GM19455 (cell line): ENCODE results near the gene SIRPD.
"Not testable (repeated sequence)": the region's sequence is repeated elsewhere in the genome, so short reads cannot be mapped to it uniquely, and the experiment has no call there.

ENCODE experiments used
- ATAC-seq: cut with Tn5 transposase; IDR thresholded peaks from one replicate; pipeline ENCODE4 v1.9.1; 2021; ENCODE audit not compliant: unreplicated experiment

Gene SIRPD

DNA sequence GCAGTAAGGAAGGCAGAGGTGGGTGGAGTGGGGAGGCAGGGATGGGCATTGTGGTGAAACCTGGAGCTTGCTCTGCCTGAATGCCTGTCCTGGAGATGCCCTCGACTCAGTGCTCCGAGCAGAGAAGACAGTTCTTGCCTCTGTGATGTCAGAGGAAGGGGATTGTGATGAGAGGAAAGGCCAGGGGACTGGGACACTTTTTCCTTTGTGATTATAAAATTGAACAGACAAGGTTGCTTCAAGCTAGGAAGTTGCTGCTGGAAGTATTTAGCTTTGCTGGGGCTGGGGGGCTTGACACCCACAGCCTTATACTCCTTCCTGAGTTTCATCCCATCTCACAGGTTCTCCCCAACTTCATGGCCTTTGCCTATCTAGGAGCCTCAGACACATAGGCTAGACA lies at the start of gene SIRPD:
Gene SIRPD, minus strand, starts transcription at position 101 of the 400 bp plus-strand sequence. Its CDS starts 52 bp downstream, at position 49.
- no peak for ATAC-seq

DNA sequence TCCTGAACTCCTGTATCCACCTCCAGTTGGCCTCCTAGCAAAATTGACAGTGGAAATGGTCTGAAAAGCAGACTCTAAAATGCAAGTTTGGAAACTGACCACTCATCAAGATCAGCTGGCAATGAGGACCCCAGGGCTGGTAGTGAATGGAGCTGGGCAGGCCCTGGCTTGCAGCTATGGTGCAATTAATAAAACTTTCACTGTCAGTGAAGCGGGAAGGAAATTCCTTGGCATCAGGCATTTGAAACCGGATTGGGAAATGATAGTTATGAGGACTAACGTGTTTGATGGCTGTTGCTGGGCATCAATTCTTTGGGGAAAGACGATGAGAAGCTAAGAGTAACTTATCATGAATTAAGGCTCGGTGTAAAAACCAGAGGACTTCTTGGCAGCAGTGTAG lies 43.2 kb upstream of the SIRPD start:
- no peak for ATAC-seq

DNA sequence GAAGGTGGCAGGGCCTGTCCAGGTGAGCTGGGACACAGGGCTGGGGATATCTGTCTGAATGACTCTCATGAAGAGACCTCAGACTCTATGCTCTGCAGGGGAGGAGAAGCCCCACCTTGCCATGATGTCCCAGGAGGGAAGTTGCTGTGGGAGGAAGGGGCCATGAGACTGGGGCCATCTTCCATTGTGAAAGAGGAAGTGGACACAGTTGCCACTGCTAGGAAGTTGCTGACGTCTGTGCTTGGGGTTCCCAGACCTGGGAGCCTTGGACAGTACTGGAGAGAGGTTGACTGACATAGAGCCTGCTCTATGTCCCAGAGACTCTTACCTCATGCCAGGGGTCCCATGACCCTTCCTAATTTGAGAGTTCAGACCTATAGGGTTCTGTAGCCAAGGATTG lies 37.8 kb upstream of the SIRPD start:
- ATAC-seq = no peak

DNA sequence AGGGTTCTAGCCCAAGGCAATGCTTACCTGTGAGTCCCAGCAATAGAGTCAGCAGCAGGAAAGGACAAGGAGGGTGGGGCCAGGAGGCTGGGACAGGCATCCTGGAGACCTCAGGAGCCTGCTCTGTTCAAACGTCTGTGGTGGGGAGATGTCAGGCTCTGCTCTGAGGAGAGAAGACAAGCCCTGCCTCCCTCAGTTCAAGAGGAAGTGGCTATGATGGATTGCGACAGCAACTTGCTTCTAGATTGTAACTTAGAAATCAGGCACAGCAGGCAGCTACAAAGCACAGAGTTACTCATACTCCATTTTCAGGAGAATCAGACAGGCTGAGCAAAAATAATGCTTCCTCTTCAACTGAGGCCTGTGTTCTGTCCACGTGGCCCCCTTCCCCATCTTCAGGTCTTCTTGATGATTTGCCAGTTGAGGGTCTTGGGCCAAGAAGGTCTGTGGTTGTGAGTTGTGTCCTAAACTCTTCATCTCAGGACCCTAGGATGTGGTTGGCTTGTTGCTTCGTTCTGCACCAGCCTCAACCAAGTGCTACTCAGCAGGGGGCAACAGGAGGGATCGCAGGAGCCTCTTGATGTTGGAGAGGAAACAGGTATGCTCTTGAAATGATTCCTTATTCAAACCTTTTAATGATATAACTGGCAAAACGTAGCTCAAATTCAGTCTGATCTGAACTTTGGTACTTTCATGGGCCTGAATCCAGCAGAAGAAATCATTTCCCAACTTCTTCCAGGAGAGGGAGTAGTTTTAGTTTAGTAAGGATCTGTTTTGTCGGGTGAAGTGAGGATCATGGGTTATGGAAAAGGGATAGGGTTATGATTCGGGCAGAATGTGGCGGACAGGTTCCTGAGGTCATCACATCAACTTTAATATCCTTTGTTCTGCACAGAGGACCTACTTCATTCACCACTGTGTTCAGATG lies 31.3 kb upstream of the SIRPD start:
- ATAC-seq = no peak

DNA sequence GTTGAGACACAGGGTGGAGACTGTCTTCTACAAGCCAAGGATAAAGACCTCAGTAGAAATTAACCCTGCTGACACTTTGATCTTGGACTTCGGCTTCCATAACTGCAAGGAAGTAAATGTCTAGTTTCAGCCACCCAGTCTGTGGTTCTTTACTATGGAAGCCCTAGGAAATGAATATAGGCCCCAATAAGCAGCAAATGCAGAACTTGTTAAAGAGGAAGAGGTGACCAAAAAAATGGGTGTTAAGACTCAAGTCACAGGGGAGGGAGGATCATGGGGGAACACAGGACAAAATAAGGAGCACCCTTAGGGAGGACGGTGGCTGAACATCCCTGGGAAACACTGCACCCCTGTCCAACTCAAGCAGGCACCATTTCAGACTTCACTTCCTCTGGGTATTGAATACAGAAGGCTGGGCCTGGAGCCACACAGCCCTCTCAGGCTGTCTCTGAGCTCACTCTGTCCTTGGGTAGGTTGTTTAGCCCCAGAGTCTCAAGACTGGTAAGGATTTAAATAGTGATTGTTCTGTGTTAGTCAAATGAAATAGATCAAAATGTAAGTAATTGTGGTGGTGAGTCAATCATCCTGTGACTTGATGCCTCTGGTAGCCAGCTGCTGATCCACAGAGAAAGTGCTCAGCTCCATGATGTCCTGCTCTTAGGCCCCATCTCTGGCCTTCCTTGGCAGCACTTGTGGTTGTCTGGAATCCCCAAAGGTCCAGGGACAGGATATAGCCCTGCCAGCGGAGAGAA lies 30.5 kb upstream of the SIRPD start:
- ATAC-seq = no peak

DNA sequence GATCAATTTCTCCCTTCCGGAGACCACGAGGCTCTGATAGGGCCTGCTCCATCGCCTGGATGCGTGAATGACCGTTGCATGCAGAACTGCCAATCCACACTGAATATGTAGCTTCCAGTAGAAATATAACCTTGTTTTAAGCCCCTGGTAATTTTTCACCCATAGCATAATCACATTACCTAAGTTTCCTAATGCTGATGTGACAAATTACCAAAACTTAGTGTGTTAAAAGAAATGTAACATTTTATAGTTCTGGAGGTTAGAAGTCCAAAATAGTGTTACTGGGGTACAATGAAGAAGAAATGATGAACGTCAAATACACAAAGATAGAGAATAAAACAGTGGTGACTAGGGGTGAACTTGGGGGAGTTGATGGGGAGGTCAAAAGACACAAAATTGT lies 22.0 kb upstream of the SIRPD start:
- ATAC-seq = no peak

DNA sequence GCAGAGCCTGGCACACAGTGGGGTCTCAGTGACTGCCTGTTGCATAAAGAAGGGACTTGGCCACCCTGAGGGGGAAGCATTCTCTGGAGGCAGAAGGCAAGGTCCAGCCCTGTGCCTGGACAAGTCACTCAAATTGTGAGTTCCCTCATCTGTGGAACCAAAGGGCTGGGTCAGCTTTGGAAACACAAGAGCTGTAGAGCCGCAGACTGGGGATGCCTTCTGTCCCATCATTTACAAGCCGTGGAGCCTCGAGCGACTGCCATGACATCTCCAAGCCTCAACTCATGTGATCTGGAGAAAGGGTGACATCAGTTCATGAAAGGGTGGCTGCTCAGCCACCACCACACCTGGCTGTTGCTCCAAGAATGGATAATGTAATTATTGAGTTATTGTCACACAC lies 20.4 kb upstream of the SIRPD start:
- no peak for ATAC-seq

DNA sequence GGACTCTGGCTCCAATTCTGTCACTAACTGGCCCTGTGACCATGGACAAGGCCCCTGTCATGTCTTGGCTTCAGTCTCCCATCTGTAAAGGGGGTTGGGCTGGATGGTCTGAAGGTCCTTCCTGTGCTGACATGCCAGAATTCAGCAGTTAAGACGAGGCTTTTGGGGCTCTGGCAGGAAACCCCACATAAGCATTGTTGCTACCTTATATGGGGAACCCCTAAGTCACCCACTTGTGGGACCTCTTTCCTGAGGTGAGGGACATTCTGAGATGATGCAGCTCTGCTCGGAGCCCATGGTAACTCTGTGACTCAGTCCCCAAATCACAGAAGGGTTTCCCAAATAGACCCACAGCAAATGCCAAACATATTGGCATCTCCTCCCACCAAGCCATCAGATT lies 19.8 kb upstream of the SIRPD start:
- ATAC-seq = not testable (repeated sequence)

DNA sequence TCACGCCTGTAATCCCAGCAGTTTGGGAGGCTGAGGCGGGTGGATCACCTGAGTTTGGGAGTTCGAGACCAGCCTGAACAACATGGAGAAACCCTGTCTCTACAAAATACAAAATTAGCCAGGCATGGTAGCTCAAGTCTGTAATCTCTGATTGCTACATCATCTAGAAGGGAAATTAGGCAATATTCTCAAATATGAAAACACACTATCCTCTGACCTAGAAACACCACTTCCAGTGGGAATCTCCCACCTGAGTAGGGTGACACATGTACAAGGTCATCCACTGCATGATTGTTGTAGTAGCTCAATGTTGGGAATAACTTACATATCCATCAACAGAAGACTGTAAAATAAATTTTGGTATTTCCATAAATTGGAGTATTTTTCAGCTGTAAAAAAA lies 19.1 kb upstream of the SIRPD start:
- ATAC-seq = no peak

DNA sequence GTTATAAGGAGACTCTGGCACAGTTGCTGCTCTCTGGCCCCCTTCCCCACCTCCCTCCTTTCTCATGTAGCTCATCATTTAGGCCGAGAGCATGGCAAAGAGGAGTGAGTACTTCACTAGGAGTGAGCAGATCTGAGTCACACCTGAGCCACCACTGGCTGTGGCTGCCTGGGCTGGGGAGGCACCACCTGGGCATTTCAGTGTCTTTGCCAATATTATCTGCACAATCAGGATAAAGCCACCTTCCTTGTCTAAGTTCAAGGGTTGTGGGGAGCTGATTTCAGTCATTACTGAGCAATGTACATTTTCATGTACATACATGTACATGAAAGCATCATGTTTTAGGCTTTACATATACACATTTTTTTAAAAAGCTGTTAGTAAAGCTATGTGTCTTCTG lies 18.5 kb upstream of the SIRPD start:
- not testable (repeated sequence) for ATAC-seq

DNA sequence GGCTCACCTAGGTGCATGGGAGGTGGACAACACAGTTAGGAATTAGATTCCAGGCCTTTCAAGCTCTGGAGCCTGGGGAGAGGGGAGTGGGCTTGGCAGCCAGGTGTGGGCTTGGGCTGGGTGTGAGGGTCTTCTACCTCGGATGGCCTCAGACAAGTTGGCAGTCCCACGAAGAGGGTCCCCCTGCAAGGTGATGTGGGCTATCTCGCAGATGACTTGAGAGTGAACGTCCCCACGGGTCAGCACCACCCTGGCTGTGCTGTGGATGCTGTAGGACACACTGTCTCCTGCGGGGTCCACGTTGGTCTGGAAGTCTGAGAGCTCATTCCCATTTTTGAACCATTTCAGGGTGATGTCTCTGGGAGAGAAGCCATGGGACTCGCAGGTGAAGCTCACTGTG lies 14.1 kb upstream of the SIRPD start:
- ATAC-seq = not testable (repeated sequence)

DNA sequence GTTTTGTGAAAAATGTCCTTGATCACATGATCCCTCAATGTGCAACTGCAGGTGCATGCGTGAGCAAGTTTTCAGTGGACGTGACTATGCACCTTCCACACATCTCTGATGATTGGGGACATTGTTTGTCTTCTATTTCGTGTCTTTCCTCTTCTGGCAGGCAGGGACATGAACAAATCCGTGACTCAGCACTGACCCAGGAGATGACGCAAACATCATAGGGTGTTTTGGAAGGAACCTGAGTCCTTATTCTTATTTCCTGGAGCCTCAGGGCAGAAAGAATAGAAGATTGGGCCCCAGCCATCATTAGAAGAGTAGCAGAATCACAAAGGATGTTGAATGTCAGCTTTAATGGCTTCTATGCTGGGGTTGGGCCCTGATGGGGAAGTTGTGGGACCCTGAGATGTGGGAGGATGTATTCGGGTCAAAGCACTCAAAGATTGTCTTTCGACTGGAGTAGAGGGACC lies 11.9 kb upstream of the SIRPD start:
- ATAC-seq = no peak

DNA sequence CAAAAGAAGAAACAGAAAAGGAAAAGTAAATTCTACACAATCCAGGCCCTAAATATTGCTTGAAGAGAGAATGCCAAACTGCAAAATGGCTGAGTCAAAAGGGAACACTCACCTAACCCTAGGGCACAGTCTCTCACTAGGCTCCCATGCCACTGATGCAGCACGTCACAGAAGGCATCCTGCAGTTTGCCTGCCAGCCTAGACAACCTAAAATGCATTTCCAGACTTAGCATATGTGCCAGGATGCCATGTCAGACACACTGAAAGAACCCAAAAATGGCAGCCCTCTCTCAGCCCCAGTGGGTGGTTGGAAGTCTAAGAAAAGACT lies 10.6 kb upstream of the SIRPD start:
- ATAC-seq = no peak

DNA sequence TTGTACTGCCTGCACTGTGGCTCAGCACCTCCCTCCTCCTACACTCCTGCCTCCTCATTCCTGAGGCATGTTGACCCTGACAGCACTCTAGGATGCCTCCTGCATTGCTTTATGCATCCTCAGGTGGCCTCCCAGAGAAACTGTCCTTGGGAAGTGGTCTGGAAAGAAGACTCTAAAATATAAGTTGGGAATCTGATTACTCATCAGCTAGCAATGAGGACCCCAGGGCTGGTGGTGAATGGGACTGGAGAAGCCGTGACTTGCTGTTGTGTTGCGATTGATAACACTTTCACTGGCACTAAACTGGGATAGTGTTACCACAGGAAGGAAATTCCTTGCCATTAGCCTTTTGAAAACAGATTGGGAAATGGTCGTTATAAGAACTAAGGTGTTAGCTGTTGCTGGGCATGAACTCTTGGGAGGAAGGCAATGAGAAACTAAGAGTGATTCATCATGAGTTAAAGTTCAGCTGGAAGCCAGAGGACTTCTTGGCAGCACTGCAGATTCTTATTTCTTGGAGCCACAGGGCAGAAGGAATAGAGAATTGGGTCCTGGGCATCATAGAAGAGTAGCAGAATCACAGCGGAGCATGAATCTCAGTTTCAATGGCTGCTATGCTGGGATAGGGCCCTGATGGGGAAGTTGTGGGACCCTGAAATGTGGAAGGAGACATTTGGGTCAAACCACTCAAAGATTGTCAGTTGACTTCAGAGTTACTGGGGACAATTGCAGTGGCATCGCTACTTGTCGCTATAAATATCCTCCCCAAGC lies 10.1 kb upstream of the SIRPD start:
- no peak for ATAC-seq

DNA sequence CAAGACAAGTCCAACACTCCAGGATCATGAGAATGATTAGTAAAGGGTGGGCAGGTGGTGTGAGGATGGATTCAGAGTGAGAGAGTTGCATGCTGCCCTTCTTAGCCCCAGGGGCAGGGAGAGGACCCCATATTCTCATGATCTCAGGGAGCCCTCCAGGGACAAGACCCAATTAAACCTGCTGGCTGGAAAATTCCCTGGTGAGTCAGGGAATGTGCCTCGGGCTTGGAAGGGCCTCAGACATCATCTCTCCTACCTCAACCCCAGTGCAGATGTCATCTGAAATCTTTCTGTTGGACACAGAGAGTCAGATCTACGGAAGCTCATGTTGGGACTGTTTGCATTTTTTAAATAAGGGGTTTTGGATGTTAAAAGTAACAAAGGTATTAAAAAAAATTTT lies 9.2 kb upstream of the SIRPD start:
- ATAC-seq = no peak

DNA sequence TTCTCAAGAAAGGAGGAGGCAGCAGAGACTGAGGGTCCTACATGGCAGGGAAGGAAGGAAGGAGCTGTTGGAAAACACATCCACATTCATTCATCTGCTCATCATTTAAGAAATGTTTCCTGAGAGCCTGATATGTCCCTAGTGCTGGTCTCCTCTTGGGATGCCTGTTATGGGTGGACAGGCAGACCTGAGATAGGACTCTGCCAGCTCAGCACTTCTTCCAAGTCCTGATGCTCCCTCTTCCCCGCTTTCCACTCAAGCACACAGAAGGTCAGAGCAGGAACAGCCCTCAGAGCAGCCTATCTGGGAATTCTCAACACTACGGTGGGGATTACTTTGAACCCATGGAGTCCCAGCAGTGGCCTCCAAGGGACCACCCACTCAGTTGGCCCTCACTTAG lies 8.0 kb upstream of the SIRPD start:
- no peak for ATAC-seq

DNA sequence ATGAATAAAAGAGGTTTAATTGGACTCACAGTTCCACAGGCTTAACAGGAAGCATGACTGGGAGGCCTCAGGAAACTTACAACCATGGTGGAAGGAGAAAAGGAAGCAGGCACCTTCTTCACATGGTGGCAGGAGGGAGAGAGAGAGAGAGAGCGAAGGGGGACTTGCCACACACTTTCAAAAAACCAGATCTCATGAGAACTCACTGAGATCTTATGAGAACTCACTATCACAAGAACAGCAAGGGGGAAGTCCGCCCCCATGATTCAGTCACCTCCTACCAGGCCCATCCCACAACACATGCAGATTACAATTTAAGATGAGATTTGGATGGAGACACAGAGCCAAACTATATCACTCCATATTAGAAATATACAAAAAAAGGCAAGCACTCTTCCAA lies 6.1 kb upstream of the SIRPD start:
- ATAC-seq = no peak

DNA sequence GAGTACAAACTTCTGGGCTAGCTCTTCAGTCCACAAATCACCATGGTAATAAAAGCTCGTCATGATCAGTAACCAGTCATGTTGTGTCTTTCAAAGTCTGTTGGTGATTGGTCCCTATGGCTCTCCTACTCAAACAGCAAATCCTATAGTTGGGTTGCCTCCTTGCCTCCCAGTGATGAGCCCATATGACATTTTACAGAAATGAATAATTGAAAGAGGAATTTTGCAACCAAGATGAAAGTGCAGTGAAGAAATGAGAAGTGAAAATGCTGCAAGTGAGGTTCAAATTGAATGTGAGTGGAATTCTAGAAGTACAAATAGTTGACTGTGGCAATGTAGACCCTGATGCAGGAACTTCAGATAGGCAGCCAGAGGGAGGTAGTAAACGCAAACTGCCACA lies 5.1 kb upstream of the SIRPD start:
- ATAC-seq = no peak

DNA sequence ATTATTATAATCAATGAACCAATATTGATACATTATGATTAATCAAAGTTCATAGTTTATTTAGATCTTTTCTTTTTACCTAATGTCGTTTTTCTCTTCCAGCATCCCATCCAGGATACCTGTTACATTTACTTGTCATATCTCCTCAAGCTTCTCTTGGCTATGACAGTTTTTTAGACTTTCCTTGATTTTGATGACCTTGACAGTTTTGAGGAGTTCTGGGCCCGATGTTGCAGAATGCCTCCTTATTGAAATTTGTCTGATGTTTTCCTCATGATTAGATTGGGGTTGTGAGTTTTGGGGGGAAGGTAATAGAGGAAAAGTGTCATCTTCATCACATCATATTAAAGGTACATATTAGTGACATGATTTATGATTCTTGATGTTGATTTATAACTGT lies 3.8 kb upstream of the SIRPD start:
- no peak for ATAC-seq

DNA sequence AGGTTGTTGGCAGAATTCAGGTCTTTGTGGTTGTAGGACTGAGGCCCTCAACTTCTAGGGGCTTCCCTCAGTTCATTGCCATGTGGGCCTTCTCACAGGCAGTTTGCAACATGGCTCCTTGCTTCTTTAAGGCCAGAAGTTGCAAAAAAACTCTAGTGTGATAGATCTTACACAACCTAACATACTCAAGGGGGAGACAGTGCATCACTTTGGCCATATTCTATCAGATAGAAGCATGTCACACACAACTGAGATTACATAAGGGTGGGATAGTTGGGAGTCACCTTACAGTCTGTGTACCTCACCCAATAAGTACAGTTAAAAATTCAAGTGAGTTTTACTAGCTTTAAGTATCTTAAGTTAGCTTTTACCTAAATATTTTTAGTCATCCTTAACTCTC lies 1.6 kb downstream of the SIRPD start:
- no peak for ATAC-seq

DNA sequence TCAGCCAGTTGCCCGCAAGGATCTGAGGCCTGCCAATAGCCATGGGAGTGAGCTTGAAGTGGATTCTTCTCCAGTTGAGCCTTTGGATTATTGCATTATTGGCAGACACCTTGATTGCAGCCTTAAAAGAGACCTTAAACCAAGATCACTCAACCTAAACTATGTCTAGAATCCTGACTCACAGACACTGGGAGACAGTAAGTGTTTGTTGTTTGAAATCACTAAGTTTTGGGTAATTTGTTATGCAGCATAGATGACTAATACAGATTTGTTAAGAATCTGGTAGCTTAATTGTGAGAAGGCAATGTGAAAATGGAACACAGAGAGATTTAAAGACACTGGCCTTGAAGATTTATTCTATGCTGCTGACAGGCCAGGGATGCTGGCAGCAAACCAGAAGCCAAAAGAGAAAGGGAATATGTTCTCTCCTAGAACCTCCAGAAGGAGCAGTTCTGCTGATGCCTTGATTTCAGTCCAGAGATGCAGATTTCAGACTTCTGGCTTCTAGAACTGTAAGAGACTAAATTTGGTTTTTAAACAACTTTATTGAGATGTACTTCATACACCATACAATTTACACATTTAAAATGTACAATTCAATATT lies 17.6 kb downstream of the SIRPD start:
- ATAC-seq = no peak
